ENCODE data around the gene RMDN2. TPM values are rescaled to one million over a fixed set of nuclear protein-coding genes. Genes with fewer than 3 reads are reported as not detected.

The RMDN2 gene
- total RNA-seq, 4 donors from 2014 or later, result 8.9 to 14.6 (median 13.3) TPM

DNA sequence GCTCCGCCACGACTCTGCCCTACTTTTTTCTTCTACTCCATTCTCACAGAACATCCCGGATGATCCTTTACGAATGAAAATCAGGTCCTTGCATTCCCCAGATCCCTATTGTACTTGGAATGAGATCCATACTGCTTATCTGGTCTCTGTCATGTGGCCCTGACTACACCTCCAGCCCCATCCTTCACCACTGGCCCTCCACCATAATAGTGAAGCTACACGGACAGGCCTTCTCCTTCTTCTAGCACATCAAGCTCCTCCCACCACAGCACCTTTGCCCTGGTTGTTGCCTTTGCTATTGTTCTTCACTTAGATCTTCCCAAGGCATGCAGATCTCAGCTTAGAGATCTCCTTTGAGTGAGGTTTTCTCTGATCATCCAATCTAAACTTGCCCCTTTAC lies 20.1 kb upstream of the RMDN2 start:
- H3K36me3 ChIP-seq, result no peaks in the 10 kb centered on the region
- H3K9me3 ChIP-seq, result no peaks in the 10 kb centered on the region
- no peaks in the 10 kb centered on the region for H3K4me1 ChIP-seq
- no peak for TF ChIP-seq POLR2A (IDR thresholded peaks at IDR 0.05)
- TF ChIP-seq, protein P1, sequence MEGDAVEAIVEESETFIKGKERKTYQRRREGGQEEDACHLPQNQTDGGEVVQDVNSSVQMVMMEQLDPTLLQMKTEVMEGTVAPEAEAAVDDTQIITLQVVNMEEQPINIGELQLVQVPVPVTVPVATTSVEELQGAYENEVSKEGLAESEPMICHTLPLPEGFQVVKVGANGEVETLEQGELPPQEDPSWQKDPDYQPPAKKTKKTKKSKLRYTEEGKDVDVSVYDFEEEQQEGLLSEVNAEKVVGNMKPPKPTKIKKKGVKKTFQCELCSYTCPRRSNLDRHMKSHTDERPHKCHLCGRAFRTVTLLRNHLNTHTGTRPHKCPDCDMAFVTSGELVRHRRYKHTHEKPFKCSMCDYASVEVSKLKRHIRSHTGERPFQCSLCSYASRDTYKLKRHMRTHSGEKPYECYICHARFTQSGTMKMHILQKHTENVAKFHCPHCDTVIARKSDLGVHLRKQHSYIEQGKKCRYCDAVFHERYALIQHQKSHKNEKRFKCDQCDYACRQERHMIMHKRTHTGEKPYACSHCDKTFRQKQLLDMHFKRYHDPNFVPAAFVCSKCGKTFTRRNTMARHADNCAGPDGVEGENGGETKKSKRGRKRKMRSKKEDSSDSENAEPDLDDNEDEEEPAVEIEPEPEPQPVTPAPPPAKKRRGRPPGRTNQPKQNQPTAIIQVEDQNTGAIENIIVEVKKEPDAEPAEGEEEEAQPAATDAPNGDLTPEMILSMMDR (IDR thresholded peaks at IDR 0.05), result no peak
- no peak overlapping the region for H3K4me3 ChIP-seq (replicated peaks in 1 of 3)
- no peak overlapping the region for H3K27ac ChIP-seq
- 68 to 69% methylated on average over 5 of the region's 5 CpGs for WGBS, 2 donors
- intact Hi-C loops (cut with DNase I), result no loop called here
- no peaks in the 10 kb centered on the region for H3K27me3 ChIP-seq
- DNase-seq, result no peak

DNA sequence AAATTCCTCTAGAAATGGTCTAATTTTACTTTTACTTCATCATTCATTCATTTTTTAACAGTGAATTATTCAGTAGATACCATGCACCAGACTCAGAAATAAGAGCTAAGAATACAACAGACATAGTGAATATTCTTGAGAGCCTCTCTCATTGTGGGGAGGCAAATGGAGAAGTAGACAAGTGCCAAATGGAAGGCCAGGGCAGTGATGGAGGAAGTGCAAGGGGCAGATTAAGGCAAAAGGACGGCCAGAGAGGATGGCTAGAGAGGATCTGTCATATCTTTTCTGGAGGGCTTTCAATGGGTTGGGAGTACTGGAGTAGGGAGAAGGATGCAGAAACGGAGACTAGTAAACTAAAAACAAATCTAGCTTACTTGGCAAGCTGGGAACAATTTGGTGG lies 19.0 kb upstream of the RMDN2 start:
- H3K36me3 ChIP-seq, result no peaks in the 10 kb centered on the region
- 65 to 67% methylated on average over 2 of the region's 2 CpGs for WGBS, 2 donors
- no peak overlapping the region for H3K4me3 ChIP-seq (replicated peaks in 1 of 3)
- no peak for DNase-seq
- intact Hi-C loops (cut with DNase I), result no loop called here
- TF ChIP-seq POLR2A (IDR thresholded peaks at IDR 0.05), result no peak
- TF ChIP-seq, protein P1 (IDR thresholded peaks at IDR 0.05), result no peak
- H3K9me3 ChIP-seq, result no peaks in the 10 kb centered on the region
- no peaks in the 10 kb centered on the region for H3K27me3 ChIP-seq
- H3K4me1 ChIP-seq, result no peaks in the 10 kb centered on the region
- H3K27ac ChIP-seq, result no peak overlapping the region

DNA sequence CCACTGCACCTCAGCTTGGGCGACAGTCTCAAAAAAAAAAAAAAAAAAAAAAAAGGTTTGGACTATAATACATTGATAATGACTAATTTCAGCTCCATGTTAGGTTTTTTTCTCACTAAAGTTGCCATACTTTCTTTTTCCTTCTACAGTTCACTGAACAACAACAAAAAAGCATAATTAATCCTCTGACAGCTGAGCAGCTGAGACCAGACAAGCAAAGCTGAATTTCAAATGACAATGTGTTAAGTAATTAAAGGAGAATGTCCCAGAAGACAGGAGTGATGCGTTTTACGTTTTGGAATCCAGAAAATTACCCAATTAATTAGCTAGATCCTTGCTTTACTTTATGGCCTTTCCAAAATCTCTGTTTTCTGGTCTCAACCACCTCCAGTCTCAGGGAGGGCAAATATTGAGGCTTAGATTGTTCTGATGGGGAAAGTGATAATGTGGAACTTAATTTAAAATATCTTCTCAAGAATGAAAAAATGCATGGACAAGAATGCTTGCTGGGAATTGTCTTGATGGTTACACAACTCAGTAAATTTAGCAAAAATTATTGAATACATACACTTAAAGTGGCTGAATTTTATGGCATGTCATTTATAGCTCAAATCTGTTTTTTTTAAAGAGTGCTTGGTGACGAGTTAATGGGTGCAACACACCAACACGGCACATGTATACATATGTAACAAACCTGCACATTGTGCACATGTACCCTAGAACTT lies 17.4 kb upstream of the RMDN2 start:
- DNase-seq, result no peak
- intact Hi-C loops (cut with DNase I), result no loop called here
- Histone ChIP-seq H3K36me3 (no peaks in the 10 kb centered on the region), H3K27me3 (no peaks in the 10 kb centered on the region), H3K4me3 (replicated peaks in 1 of 3) (no peak overlapping the region), H3K4me1 (no peaks in the 10 kb centered on the region), H3K9me3 (no peaks in the 10 kb centered on the region), H3K27ac (no peak overlapping the region)
- 68 to 88% methylated on average over 5 of the region's 5 CpGs for WGBS, 2 donors
- TF ChIP-seq, protein P1 (IDR thresholded peaks at IDR 0.05), result no peak
- no peak for TF ChIP-seq POLR2A (IDR thresholded peaks at IDR 0.05)

DNA sequence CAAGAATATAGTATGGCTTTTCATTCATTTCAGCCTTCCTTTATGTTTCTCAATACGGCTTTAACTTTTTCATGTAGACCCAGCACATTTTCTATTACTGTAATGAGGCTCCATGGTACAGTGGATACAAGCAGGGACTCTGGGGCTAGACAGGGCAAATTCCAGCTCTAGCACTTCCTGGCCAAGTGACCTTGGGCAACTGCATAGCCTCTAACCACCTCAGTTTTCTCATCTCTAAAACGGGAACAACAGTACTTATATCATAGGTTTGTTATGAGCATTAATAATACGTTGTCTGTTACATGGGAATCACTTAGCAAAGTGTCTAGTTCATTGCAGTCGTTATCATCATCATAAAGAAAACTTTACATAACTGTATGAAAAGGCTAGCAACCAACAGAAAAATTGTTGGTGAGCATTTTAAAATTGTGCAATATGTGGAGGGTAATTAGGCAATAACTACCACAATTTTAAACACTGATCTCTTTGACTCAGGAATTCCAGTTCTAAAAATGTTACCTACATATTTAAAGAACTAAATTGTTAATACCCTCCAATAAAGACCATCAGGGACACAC lies 13.7 kb upstream of the RMDN2 start:
- Histone ChIP-seq H3K27me3 (no peaks in the 10 kb centered on the region), H3K27ac (no peak overlapping the region)
- no peak for TF ChIP-seq POLR2A (IDR thresholded peaks at IDR 0.05)
- TF ChIP-seq, protein P1 (IDR thresholded peaks at IDR 0.05), result no peak

DNA sequence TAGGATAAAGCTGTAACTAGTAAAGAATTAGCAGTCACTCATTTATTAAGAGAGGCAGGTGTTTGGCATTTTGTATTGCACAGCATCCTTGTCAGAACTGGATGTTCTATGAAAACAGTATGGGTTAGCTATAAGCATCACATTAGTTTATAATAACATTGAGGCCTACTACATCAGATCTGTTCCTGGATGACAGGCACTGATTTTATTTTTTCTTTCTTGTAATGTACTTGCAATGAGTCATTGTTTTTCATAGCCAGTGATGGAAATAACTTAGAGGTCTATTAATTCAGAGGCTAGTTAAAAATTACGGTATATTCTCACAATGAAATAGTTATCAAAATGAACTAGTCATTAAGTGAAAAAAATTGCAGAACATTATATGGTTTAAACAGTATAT lies 13.0 kb upstream of the RMDN2 start:
- Histone ChIP-seq H3K4me1 (peaks cover 6 to 16% of the 10 kb centered on the region in 2 donors), H3K27ac (no peak overlapping the region), H3K4me3 (replicated peaks in 1 of 3) (no peak overlapping the region), H3K27me3 (no peaks in the 10 kb centered on the region), H3K9me3 (no peaks in the 10 kb centered on the region), H3K36me3 (no peaks in the 10 kb centered on the region)
- no peak for DNase-seq
- TF ChIP-seq, protein P1 (IDR thresholded peaks at IDR 0.05), result no peak
- no peak for TF ChIP-seq POLR2A (IDR thresholded peaks at IDR 0.05)
- WGBS, 2 donors, result 50 to 92% methylated on average over 1 of the region's 1 CpG
- intact Hi-C loops (cut with DNase I), result no loop called here

More for the DNA sequence above, 13.7 kb upstream of the RMDN2 start:
- H3K4me3 ChIP-seq (replicated peaks in 1 of 3), result no peak overlapping the region
- 89 to 91% methylated on average over 4 of the region's 4 CpGs for WGBS, 2 donors
- no peak for DNase-seq
- no peaks in the 10 kb centered on the region for H3K9me3 ChIP-seq
- no peaks in the 10 kb centered on the region for H3K36me3 ChIP-seq
- H3K4me1 ChIP-seq, result peaks cover 2 to 10% of the 10 kb centered on the region in 2 donors
- intact Hi-C loops (cut with DNase I), result no loop called here

Measured in thyroid gland (tissue), 4 donors.